Stimulated activated naive CD8-positive, alpha-beta T cell treated with anti-CD3 and anti-CD28 coated beads, Interleukin-15, amount 100 ng/mL, for 72 hours (primary cell): ENCODE results near the gene RFNG.
A peak's percentile ranks its signal among the peaks of the same experiment; 100 is the strongest.
"Not testable (repeated sequence)": the region's sequence is repeated elsewhere in the genome, so short reads cannot be mapped to it uniquely, and the experiment has no call there.

Experiments used
- ATAC-seq: fragments of 150-1000 bp; cut with Tn5 transposase; 2 replicates; pipeline ENCODE4 v1.10.0; 2021; ENCODE audit warnings: mild to moderate bottlenecking, moderate library complexity
- DNase-seq, 2 donors: peaks; one replicate each; pipeline ENCODE4 v3.0.0; 2021 to 2022
- H3K27ac Mint-ChIP-seq, 2 donors: one replicate each; pipeline ENCODE4 v1.8.0; 2022; ENCODE audit warnings: mild to moderate bottlenecking in 2 of 2, mixed read lengths in 2 of 2, moderate library complexity in 2 of 2
- H3K27me3 Mint-ChIP-seq: one replicate; pipeline ENCODE4 v1.8.0; 2022; ENCODE audit warnings: mixed read lengths
- H3K4me1 Mint-ChIP-seq: one replicate; pipeline ENCODE4 v1.8.0; 2022; ENCODE audit warnings: mild to moderate bottlenecking, mixed read lengths
- H3K4me3 Mint-ChIP-seq, 2 donors: one replicate each; pipeline ENCODE4 v1.8.0; 2022; ENCODE audit warnings: mild to moderate bottlenecking in 2 of 2, mixed read lengths in 2 of 2, moderate library complexity in 1 of 2
- H3K9me3 Mint-ChIP-seq, 2 donors: one replicate each; pipeline ENCODE4 v1.8.0; 2022; ENCODE audit warnings: mixed read lengths in 2 of 2

RFNG gene

GRCh38 chr17:82047914-82048570, 3.6 kb downstream of the RFNG start:
- H3K9me3 Mint-ChIP-seq, result no peaks in the 10 kb centered on the region
- no peak overlapping the region for H3K27ac Mint-ChIP-seq
- ATAC-seq (no peak), DNase-seq (no peak)
- no peak overlapping the region for H3K4me3 Mint-ChIP-seq
- H3K4me1 Mint-ChIP-seq, result peaks cover 19% of the 10 kb centered on the region
- H3K27me3 Mint-ChIP-seq, result no peaks in the 10 kb centered on the region

- Mint-ChIP-seq H3K9me3 (no peaks in the 10 kb centered on the region), H3K27me3 (no peaks in the 10 kb centered on the region), H3K4me1 (peaks cover 14% of the 10 kb centered on the region), H3K27ac (peak overlapping the region in 1 of 2 donors; percentile 38), H3K4me3 (no peak overlapping the region)
- ATAC-seq (no peak), DNase-seq (no peak)
Observed at GRCh38 chr17:82047379-82047778, 4.2 kb downstream of the RFNG start.

GRCh38 chr17:82046903-82047302, 4.7 kb downstream of the RFNG start:
- no peak for DNase-seq
- no peaks in the 10 kb centered on the region for H3K9me3 Mint-ChIP-seq
- no peak for ATAC-seq
- no peaks in the 10 kb centered on the region for H3K27me3 Mint-ChIP-seq
- no peak overlapping the region for H3K27ac Mint-ChIP-seq
- no peak overlapping the region for H3K4me3 Mint-ChIP-seq
- H3K4me1 Mint-ChIP-seq, result peaks cover 14% of the 10 kb centered on the region

GRCh38 chr17:82045936-82046484, 5.6 kb downstream of the RFNG start:
- Mint-ChIP-seq H3K27me3 (no peaks in the 10 kb centered on the region), H3K4me1 (peaks cover 13% of the 10 kb centered on the region), H3K4me3 (no peak overlapping the region), H3K27ac (no peak overlapping the region), H3K9me3 (no peaks in the 10 kb centered on the region)
- ATAC-seq (no peak), DNase-seq (no peak)

- DNase-seq, result no peak
- Mint-ChIP-seq H3K27ac (no peak overlapping the region), H3K4me1 (peaks cover 10% of the 10 kb centered on the region), H3K4me3 (no peak overlapping the region), H3K9me3 (no peaks in the 10 kb centered on the region), H3K27me3 (no peaks in the 10 kb centered on the region)
- ATAC-seq, result peak; percentile 15
Observed at GRCh38 chr17:82043507-82043906, 8.1 kb downstream of the RFNG start.

- DNase-seq, result no peak
- ATAC-seq, result peak; percentile 40
- Mint-ChIP-seq H3K4me1 (peaks cover 16% of the 10 kb centered on the region), H3K4me3 (no peak overlapping the region), H3K27ac (no peak overlapping the region), H3K9me3 (no peaks in the 10 kb centered on the region), H3K27me3 (no peaks in the 10 kb centered on the region)
Observed at GRCh38 chr17:82042649-82043048, 9.0 kb downstream of the RFNG start.

GRCh38 chr17:82041144-82041814, 10.3 kb downstream of the RFNG start:
- Mint-ChIP-seq H3K27ac (no peak overlapping the region), H3K27me3 (no peaks in the 10 kb centered on the region), H3K4me3 (no peak overlapping the region), H3K4me1 (peaks cover 23% of the 10 kb centered on the region), H3K9me3 (no peaks in the 10 kb centered on the region)
- ATAC-seq, result no peak
- DNase-seq, result no peak

- no peak overlapping the region for H3K4me3 Mint-ChIP-seq
- no peaks in the 10 kb centered on the region for H3K9me3 Mint-ChIP-seq
- no peaks in the 10 kb centered on the region for H3K27me3 Mint-ChIP-seq
- no peak overlapping the region for H3K27ac Mint-ChIP-seq
- H3K4me1 Mint-ChIP-seq, result peaks cover 33% of the 10 kb centered on the region
- no peak for DNase-seq
- no peak for ATAC-seq
Observed at GRCh38 chr17:82039695-82040299, 11.8 kb downstream of the RFNG start.

GRCh38 chr17:82038796-82039409, 12.7 kb downstream of the RFNG start:
- peak overlapping the region; percentile 24 to 36 for H3K4me3 Mint-ChIP-seq

GRCh38 chr17:82037889-82038195, 13.8 kb downstream of the RFNG start:
- no peak for DNase-seq
- H3K4me3 Mint-ChIP-seq, result peak overlapping the region; percentile 87 to 92
- no peaks in the 10 kb centered on the region for H3K9me3 Mint-ChIP-seq
- ATAC-seq, result no peak
- H3K27ac Mint-ChIP-seq, result peak overlapping the region; percentile 24 to 78
- H3K27me3 Mint-ChIP-seq, result no peaks in the 10 kb centered on the region
- H3K4me1 Mint-ChIP-seq, result peaks cover 33% of the 10 kb centered on the region

More at GRCh38 chr17:82038796-82039409, 12.7 kb downstream of the RFNG start:
- H3K4me1 Mint-ChIP-seq, result peaks cover 33% of the 10 kb centered on the region
- not testable (repeated sequence) for H3K27me3 Mint-ChIP-seq, H3K9me3 Mint-ChIP-seq, ATAC-seq, DNase-seq, H3K27ac Mint-ChIP-seq

- peak within 1 kb of the TSS; percentile 78 to 79 for H3K27ac Mint-ChIP-seq
- peak; percentile 95 for ATAC-seq
Observed at GRCh38 chr17:82037092-82037888, 14.3 kb downstream of the RFNG start, which contains the start of gene DCXR. Gene DCXR, minus strand, starts transcription at chr17:82037697. Its CDS starts 15 bp downstream, at chr17:82037682.

GRCh38 chr17:82036634-82037091, 14.9 kb downstream of the RFNG start:
- ATAC-seq (no peak), DNase-seq (no peak)
- H3K27ac Mint-ChIP-seq, result no peak overlapping the region
- peaks cover 33% of the 10 kb centered on the region for H3K4me1 Mint-ChIP-seq
- no peaks in the 10 kb centered on the region for H3K27me3 Mint-ChIP-seq
- H3K4me3 Mint-ChIP-seq, result peak overlapping the region; percentile 87 to 92
- no peaks in the 10 kb centered on the region for H3K9me3 Mint-ChIP-seq

More at GRCh38 chr17:82037092-82037888, 14.3 kb downstream of the RFNG start, which contains the start of gene DCXR:
- H3K4me3 Mint-ChIP-seq, result peak within 1 kb of the TSS; percentile 87 to 92
- H3K9me3 Mint-ChIP-seq, result no peaks in the 10 kb centered on the region
- peak; percentile 97 to 98 for DNase-seq
- peaks cover 33% of the 10 kb centered on the region for H3K4me1 Mint-ChIP-seq
- H3K27me3 Mint-ChIP-seq, result no peaks in the 10 kb centered on the region

- Mint-ChIP-seq H3K27me3 (no peaks in the 10 kb centered on the region), H3K4me3 (peak overlapping the region; percentile 87 to 92), H3K4me1 (peaks cover 33% of the 10 kb centered on the region), H3K27ac (no peak overlapping the region), H3K9me3 (no peaks in the 10 kb centered on the region)
- no peak for DNase-seq
- no peak for ATAC-seq
Observed at GRCh38 chr17:82035956-82036633, 15.5 kb downstream of the RFNG start.

GRCh38 chr17:82035488-82035887, 16.1 kb downstream of the RFNG start:
- ATAC-seq (no peak), DNase-seq (no peak)
- Mint-ChIP-seq H3K27me3 (no peaks in the 10 kb centered on the region), H3K9me3 (no peaks in the 10 kb centered on the region), H3K27ac (no peak overlapping the region), H3K4me1 (peaks cover 36% of the 10 kb centered on the region), H3K4me3 (no peak overlapping the region)
